Caco-2 (cell line): Measurements from ENCODE around the gene SMIM14. TPM values are rescaled to one million over a fixed set of nuclear protein-coding genes. Genes with fewer than 3 reads are reported as not detected.

Experiments
- BruUV-seq: library from RNA; stranded (reverse); fragments of 400-500 nt; replicated peaks from 2 replicates; lab custom pipeline; 2021; lab: Mats Ljungman, UMichigan
- CTCF ChIA-PET: fragments of 300-600 bp; sonication (Branson Sonifier 250); formaldehyde crosslinking; loops from one replicate; lab custom pipeline; 2022; ENCODE audit warnings: antibody characterized with exemption; lab: Charles Lee
- POLR2A ChIA-PET: fragments of 300-600 bp; sonication (Branson Sonifier 250); formaldehyde crosslinking; loops from one replicate; lab custom pipeline; 2022; ENCODE audit warnings: antibody characterized with exemption; lab: Charles Lee
- DNase-seq, 2 experiments: peaks; one replicate each; pipeline versions ENCODE4 v3.0.0 to v3.0.0-alpha.2; 2020 to 2022
- H3K27me3 ChIP-seq: replicated peaks from 2 replicates; pipeline ENCODE4 v1.6.0; 2011; ENCODE audit warnings: low read length; ENCODE audit not compliant: control insufficient read depth, insufficient read depth
- H3K36me3 ChIP-seq: 2 replicates; pipeline ENCODE4 v1.5.1; 2011; ENCODE audit warnings: low read length; ENCODE audit not compliant: control insufficient read depth, insufficient read depth
- H3K4me1 ChIP-seq: fragments of 250-450 bp; sonication (Bioruptor Pico); 2 replicates; pipeline ENCODE4 v1.5.1; 2020; ENCODE audit warnings: mild to moderate bottlenecking
- H3K4me3 ChIP-seq: 2 replicates; pipeline ENCODE4 v1.5.1; 2011; ENCODE audit warnings: low read depth, mild to moderate bottlenecking, control low read depth, low read length
- H3K9me3 ChIP-seq: fragments of 250-450 bp; sonication (Bioruptor Pico); 2 replicates; pipeline ENCODE4 v1.5.1; 2020; ENCODE audit warnings: mild to moderate bottlenecking, moderate library complexity
- H3K27ac Mint-ChIP-seq: one replicate; pipeline ENCODE4 v1.8.0; 2022; ENCODE audit warnings: mixed read lengths; ENCODE audit not compliant: unreplicated experiment
- H3K27me3 Mint-ChIP-seq: one replicate; pipeline ENCODE4 v1.8.0; 2022; ENCODE audit warnings: mixed read lengths; ENCODE audit not compliant: insufficient read depth, unreplicated experiment
- H3K36me3 Mint-ChIP-seq: one replicate; pipeline ENCODE4 v1.8.0; 2022; ENCODE audit warnings: mild to moderate bottlenecking, mixed read lengths; ENCODE audit not compliant: insufficient read depth, unreplicated experiment
- H3K4me1 Mint-ChIP-seq: one replicate; pipeline ENCODE4 v1.8.0; 2022; ENCODE audit warnings: low read depth, mixed read lengths; ENCODE audit not compliant: unreplicated experiment
- H3K4me3 Mint-ChIP-seq: one replicate; pipeline ENCODE4 v1.8.0; 2022; ENCODE audit warnings: mild to moderate bottlenecking, moderate library complexity, mixed read lengths; ENCODE audit not compliant: unreplicated experiment
- H3K9me3 Mint-ChIP-seq: one replicate; pipeline ENCODE4 v1.8.0; 2022; ENCODE audit warnings: mixed read lengths; ENCODE audit not compliant: unreplicated experiment
- CTCF ChIP-seq, 2 experiments: fragments of 200-600 bp in 1 of 2; IDR thresholded peaks; 1 replicate in 1 of 2; 2 replicates in 1 of 2; pipeline versions ENCODE4 v1.5.1 to v1.8.0; 2011 to 2022; ENCODE audit warnings: antibody characterized with exemption in 1 of 2, control low read depth in 1 of 2, inconsistent platforms in 1 of 2, low read depth in 1 of 2, low read length in 1 of 2, mild to moderate bottlenecking in 1 of 2, moderate library complexity in 1 of 2; ENCODE audit not compliant: insufficient read depth in 1 of 2, severe bottlenecking in 1 of 2, unreplicated experiment in 1 of 2
- intact Hi-C: fragments of 100-400 bp; cut with micrococcal nuclease; formaldehyde crosslinking; loops from one replicate; pipeline ENCODE4 v1.10.0; 2022; ENCODE audit not compliant: unreplicated experiment
- total RNA-seq: library from RNA; stranded (reverse); gene quantifications from 2 replicates; pipeline ENCODE4 v1.2.3, GENCODE V29; 2022

The SMIM14 gene
- total RNA-seq, 1 experiment from 2014 or later, result 41.0 TPM

GRCh38 chr4:39530682-39531081 lies 108.0 kb downstream of the SMIM14 start:
- Mint-ChIP-seq H3K36me3 (peaks cover 77% of the 10 kb centered on the region), H3K4me1 (no peaks in the 10 kb centered on the region), H3K9me3 (peaks cover 27% of the 10 kb centered on the region), H3K4me3 (no peak overlapping the region), H3K27ac (no peak overlapping the region), H3K27me3 (no peaks in the 10 kb centered on the region)
- ChIA-PET CTCF (no interaction called here), POLR2A (no interaction called here)
- BruUV-seq, result no TSS peak
- Histone ChIP-seq H3K4me3 (no peak overlapping the region), H3K4me1 (no peaks in the 10 kb centered on the region; the same call in 1 of the 2 replicates), H3K36me3 (no peaks in the 10 kb centered on the region; the same call in 1 of the 2 replicates), H3K27me3 (no peaks in the 10 kb centered on the region), H3K9me3 (peaks cover 14% of the 10 kb centered on the region; the same call in 1 of the 2 replicates)
- no peak for TF ChIP-seq CTCF (IDR thresholded peaks at IDR 0.05; ENCODE audit: insufficient read depth in 1 of 2, low read depth in 1 of 2, low read length in 1 of 2, severe bottlenecking in 1 of 2, unreplicated experiment in 1 of 2)
- no peak for DNase-seq
- intact Hi-C loops, result no loop called here

- Histone ChIP-seq H3K4me1 (no peaks in the 10 kb centered on the region; the same call in 1 of the 2 replicates), H3K4me3 (no peak overlapping the region), H3K36me3 (no peaks in the 10 kb centered on the region; the same call in 1 of the 2 replicates), H3K9me3 (peaks cover 14% of the 10 kb centered on the region; the same call in 1 of the 2 replicates), H3K27me3 (no peaks in the 10 kb centered on the region)
- DNase-seq, result no peak
- Mint-ChIP-seq H3K4me3 (no peak overlapping the region), H3K36me3 (peaks cover 78% of the 10 kb centered on the region), H3K27ac (no peak overlapping the region), H3K4me1 (no peaks in the 10 kb centered on the region), H3K27me3 (no peaks in the 10 kb centered on the region), H3K9me3 (peaks cover 27% of the 10 kb centered on the region)
- BruUV-seq, result TSS peak; percentile 16
- POLR2A ChIA-PET, result no interaction called here
- no peak for TF ChIP-seq CTCF (IDR thresholded peaks at IDR 0.05; ENCODE audit: insufficient read depth in 1 of 2, low read depth in 1 of 2, low read length in 1 of 2, severe bottlenecking in 1 of 2, unreplicated experiment in 1 of 2)
- intact Hi-C loops, result loop anchor here (5.0 kb wide), 2 partner anchors 58 to 93 kb away; no protein-coding TSS in a partner anchor
- CTCF ChIA-PET, result no interaction called here
Observed at GRCh38 chr4:39529534-39529933, 109.1 kb downstream of the SMIM14 start.

DNA sequence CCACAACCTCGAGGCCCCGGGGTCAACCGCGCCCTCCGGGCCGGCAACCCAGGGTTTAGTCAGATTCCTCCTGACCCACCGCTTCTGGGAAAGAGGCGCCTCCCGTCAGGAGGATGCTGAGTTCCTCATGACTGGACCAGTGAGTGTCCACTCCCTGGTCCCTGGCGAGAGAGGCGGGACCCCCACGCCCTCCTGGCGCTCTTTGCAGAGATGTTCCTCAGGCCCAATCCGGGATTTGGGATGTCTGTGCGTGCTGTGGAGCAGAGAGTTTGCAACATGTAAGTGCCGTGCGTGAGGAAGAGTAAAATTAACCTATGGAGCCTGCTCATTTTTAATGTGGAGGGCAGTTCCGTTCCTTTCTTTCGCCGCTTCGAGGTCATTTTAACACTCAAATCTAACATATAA lies 110.6 kb downstream of the SMIM14 start:
- Mint-ChIP-seq H3K36me3 (peaks cover 70% of the 10 kb centered on the region), H3K9me3 (peaks cover 26% of the 10 kb centered on the region), H3K4me1 (no peaks in the 10 kb centered on the region), H3K27me3 (no peaks in the 10 kb centered on the region), H3K27ac (peak overlapping the region; percentile 96), H3K4me3 (peak overlapping the region; percentile 98)
- CTCF ChIA-PET, result interaction anchor here (1.2 kb wide), 1 partner anchor 625 kb away, joined by 3 read pairs; no protein-coding TSS in a partner anchor
- no peaks in the 10 kb centered on the region for H3K27me3 ChIP-seq
- peaks cover 14% of the 10 kb centered on the region; the same call in 1 of the 2 replicates for H3K9me3 ChIP-seq
- POLR2A ChIA-PET, result interaction anchor here (0.5 to 1.4 kb wide), 9 partner anchors 13 to 110 kb away, joined by 3 to 48 read pairs (median 5); partner anchors contain the start of gene SMIM14
- no peak for TF ChIP-seq CTCF (IDR thresholded peaks at IDR 0.05; ENCODE audit: insufficient read depth in 1 of 2, low read depth in 1 of 2, low read length in 1 of 2, severe bottlenecking in 1 of 2, unreplicated experiment in 1 of 2)
- H3K4me1 ChIP-seq, result no peaks in the 10 kb centered on the region; the same call in 1 of the 2 replicates
- intact Hi-C loops, result loop anchor here (5.0 kb wide), 2 partner anchors 59 to 94 kb away; no protein-coding TSS in a partner anchor
- no peaks in the 10 kb centered on the region; the same call in 1 of the 2 replicates for H3K36me3 ChIP-seq
- no TSS peak for BruUV-seq
- no peak for DNase-seq
- peak overlapping the region; percentile 76 for H3K4me3 ChIP-seq
